Activated naive CD4-positive, alpha-beta T cell treated with anti-CD3 and anti-CD28 coated beads for 36 hours (primary cell): Measurements from ENCODE around the gene GSTO2. TPM values are rescaled to one million over a fixed set of nuclear protein-coding genes. Genes with fewer than 3 reads are reported as not detected.
A peak's percentile ranks its signal among the peaks of the same experiment; 100 is the strongest.

Experiments
- CTCF ChIA-PET: fragments of 350-600 bp; sonication (Branson Sonifier 250); formaldehyde crosslinking; loops from one replicate; lab custom pipeline; 2021; ENCODE audit warnings: antibody characterized with exemption; lab: Charles Lee
- DNase-seq: peaks from one replicate; pipeline ENCODE4 v3.0.0-alpha.2; 2020
- H3K27ac Mint-ChIP-seq: one replicate; pipeline ENCODE4 v1.8.0; 2021; ENCODE audit warnings: mild to moderate bottlenecking, mixed read lengths
- H3K27me3 Mint-ChIP-seq: one replicate; pipeline ENCODE4 v1.8.0; 2021; ENCODE audit warnings: low read depth, mixed read lengths
- H3K36me3 Mint-ChIP-seq: one replicate; pipeline ENCODE4 v1.8.0; 2021; ENCODE audit warnings: low read depth, mixed read lengths
- H3K4me1 Mint-ChIP-seq: one replicate; pipeline ENCODE4 v1.8.0; 2021; ENCODE audit warnings: low read depth, mixed read lengths
- H3K4me3 Mint-ChIP-seq: one replicate; pipeline ENCODE4 v1.8.0; 2021; ENCODE audit warnings: mild to moderate bottlenecking, moderate library complexity, mixed read lengths
- H3K9me3 Mint-ChIP-seq: one replicate; pipeline ENCODE4 v1.8.0; 2021; ENCODE audit warnings: mixed read lengths
- intact Hi-C: fragments of 100-400 bp; cut with micrococcal nuclease; formaldehyde crosslinking; loops from one replicate; pipeline ENCODE4 v1.15.1; 2023
- total RNA-seq, 2 experiments: library from RNA; stranded (reverse); gene quantifications; one replicate each; pipeline ENCODE4 v1.2.3, GENCODE V29; 2021

The GSTO2 gene
- total RNA-seq, 2 experiments from 2014 or later, result 3.0 to 3.6 TPM

DNA sequence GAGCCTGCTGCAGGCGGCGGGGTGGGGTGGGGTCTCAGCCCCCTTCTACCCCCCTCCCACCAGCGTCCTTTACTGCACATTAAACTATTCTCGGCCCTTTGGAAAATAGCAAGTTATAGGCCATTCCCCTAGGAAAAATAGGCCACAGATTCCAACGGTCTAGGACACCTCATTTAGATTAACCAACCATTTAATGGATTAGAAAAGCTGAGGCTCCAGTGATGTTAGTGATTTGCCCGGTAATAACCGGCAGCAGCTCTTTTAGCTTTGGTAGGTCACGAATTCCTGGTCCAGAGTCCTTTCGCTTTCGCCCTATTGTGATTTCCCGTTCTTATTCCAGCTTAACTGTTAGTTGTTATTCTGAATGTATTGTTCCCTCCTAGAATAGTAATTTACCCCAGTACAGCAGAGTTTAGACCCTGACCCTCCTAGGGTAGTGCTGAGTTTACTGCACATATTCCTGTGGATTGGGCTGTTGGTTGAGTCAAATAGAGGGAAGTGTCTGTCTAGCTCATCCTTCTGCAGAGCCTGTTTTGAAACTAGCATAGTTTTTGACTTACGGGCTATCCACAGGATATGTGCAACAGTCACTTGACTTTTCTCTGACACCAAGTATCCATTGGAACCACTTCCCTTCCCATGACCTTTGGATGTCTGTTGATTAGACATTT lies 13.5 kb upstream of the GSTO2 start:
- Mint-ChIP-seq H3K9me3 (no peaks in the 10 kb centered on the region), H3K27me3 (no peaks in the 10 kb centered on the region), H3K4me1 (peaks cover 59% of the 10 kb centered on the region), H3K27ac (peak overlapping the region; percentile 99), H3K4me3 (peak overlapping the region; percentile 99), H3K36me3 (peaks cover 40% of the 10 kb centered on the region)
- intact Hi-C loops, result loop anchor here (1.0 kb wide), 2 partner anchors 8 to 13 kb away; no protein-coding TSS in a partner anchor
- DNase-seq, result peak; percentile 53
- CTCF ChIA-PET, result interaction anchor here (1.7 to 5.0 kb wide), 6 partner anchors 8 to 354 kb away, joined by 4 to 39 read pairs (median 6); partner anchors contain the start of gene SFR1

DNA sequence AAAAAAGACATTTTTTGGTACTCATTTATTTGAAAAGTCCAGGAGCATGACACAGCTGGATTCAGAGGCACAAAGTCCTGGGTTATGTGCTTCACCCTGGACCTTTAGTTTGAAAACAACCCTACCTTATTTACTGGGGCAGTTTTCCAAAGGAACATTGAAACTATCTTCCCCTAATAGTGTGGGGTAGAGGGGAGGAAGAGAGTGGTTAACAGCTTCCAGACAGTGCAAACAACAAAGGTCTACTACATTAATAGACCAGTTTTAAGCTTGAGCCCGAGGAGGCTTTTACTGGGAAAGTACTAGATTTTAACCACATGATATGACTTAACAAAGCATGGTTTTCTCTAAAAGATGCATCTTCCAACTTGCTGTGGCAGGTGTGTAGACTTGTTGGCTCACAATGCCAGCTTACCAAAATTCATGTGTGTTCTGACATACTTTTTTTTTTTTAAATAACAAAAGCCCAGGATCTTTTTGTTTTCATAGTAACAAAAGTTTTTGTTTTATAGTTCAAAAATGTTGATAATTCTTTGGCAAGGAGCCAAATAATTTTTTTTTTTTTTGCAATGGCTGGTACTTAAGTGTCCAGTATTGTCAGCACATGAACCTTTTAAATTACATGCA lies 12.5 kb upstream of the GSTO2 start:
- intact Hi-C loops, result no loop called here
- H3K36me3 Mint-ChIP-seq, result peaks cover 49% of the 10 kb centered on the region
- H3K27ac Mint-ChIP-seq, result peak overlapping the region; percentile 99
- CTCF ChIA-PET, result interaction anchor here (0.6 to 5.0 kb wide), 8 partner anchors 10 to 359 kb away, joined by 3 to 39 read pairs (median 5); partner anchors contain the start of gene SFR1
- peaks cover 69% of the 10 kb centered on the region for H3K4me1 Mint-ChIP-seq
- H3K4me3 Mint-ChIP-seq, result peak overlapping the region; percentile 99
- no peak for DNase-seq
- H3K27me3 Mint-ChIP-seq, result no peaks in the 10 kb centered on the region
- no peaks in the 10 kb centered on the region for H3K9me3 Mint-ChIP-seq

- no peak for DNase-seq
- CTCF ChIA-PET, result interaction anchor here (0.7 to 5.0 kb wide), 3 partner anchors 18 to 95 kb away, joined by 3 to 39 read pairs (median 5); no protein-coding TSS in a partner anchor
- Mint-ChIP-seq H3K9me3 (no peaks in the 10 kb centered on the region), H3K4me1 (peaks cover 77% of the 10 kb centered on the region), H3K27me3 (no peaks in the 10 kb centered on the region), H3K4me3 (peak overlapping the region; percentile 17), H3K36me3 (peaks cover 56% of the 10 kb centered on the region), H3K27ac (peak overlapping the region; percentile 75)
- intact Hi-C loops, result no loop called here
Observed at GRCh38 chr10:104257235-104257634, 11.7 kb upstream of the GSTO2 start.

GRCh38 chr10:104258209-104258608 lies 10.8 kb upstream of the GSTO2 start:
- Mint-ChIP-seq H3K4me1 (peaks cover 77% of the 10 kb centered on the region), H3K27ac (peak overlapping the region; percentile 32), H3K27me3 (no peaks in the 10 kb centered on the region), H3K36me3 (peaks cover 60% of the 10 kb centered on the region), H3K4me3 (no peak overlapping the region), H3K9me3 (no peaks in the 10 kb centered on the region)
- CTCF ChIA-PET, result interaction anchor here (0.6 to 6.2 kb wide), 2 partner anchors 16 to 352 kb away, joined by 3 to 33 read pairs; no protein-coding TSS in a partner anchor
- no peak for DNase-seq
- intact Hi-C loops, result no loop called here

GRCh38 chr10:104259456-104259855 lies 9.5 kb upstream of the GSTO2 start:
- Mint-ChIP-seq H3K27me3 (no peaks in the 10 kb centered on the region), H3K4me3 (peak overlapping the region; percentile 2), H3K27ac (peak overlapping the region; percentile 96), H3K9me3 (no peaks in the 10 kb centered on the region), H3K4me1 (peaks cover 77% of the 10 kb centered on the region), H3K36me3 (peaks cover 70% of the 10 kb centered on the region)
- intact Hi-C loops, result no loop called here
- no peak for DNase-seq
- CTCF ChIA-PET, result interaction anchor here (6.2 kb wide), 1 partner anchor 15 kb away, joined by 33 read pairs; no protein-coding TSS in a partner anchor

DNA sequence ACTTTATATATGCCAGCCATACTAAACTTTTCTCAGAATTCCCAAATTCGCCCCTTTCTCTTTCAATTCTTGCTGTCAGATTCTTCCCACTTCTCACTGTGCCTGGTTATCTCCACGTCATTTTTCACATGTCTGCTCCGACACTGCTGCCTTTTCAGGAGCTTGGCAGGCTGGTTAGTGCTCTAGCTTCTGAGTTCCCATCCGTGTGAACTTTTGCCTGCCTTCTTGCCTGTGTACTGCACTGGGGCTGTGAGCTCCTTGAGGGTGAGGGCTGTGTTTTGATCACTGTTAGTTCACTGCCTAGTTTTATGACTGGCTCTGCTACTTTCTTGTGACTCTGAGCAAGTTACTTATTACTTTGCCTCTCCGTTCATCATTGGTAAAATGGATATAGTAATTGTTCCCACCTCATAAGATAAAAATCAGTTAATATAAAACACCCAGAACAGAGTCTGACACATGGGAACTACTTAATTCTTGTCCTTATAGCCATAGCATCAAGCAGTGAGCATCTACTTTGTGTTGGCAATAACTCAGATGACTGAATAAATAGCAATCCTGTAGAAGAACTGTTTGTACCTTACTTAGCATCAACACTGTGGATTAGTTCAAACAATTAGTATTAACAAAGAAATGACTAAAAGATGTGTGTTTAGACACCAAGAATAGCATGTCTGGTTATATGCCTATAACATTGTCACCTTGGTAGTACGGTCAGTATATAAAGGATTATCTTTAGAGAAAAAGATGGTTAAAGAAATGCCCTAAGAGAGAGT lies 8.8 kb upstream of the GSTO2 start:
- Mint-ChIP-seq H3K27me3 (no peaks in the 10 kb centered on the region), H3K4me3 (peak overlapping the region; percentile 55), H3K36me3 (peaks cover 71% of the 10 kb centered on the region), H3K9me3 (no peaks in the 10 kb centered on the region), H3K4me1 (peaks cover 80% of the 10 kb centered on the region), H3K27ac (peak overlapping the region; percentile 96)
- CTCF ChIA-PET, result interaction anchor here (0.9 to 6.2 kb wide), 3 partner anchors 14 to 91 kb away, joined by 3 to 33 read pairs (median 3); no protein-coding TSS in a partner anchor
- intact Hi-C loops, result loop anchor here (1.0 kb wide), 2 partner anchors 8 to 28 kb away; partner anchors contain the start of gene CFAP43
- DNase-seq, result no peak

DNA sequence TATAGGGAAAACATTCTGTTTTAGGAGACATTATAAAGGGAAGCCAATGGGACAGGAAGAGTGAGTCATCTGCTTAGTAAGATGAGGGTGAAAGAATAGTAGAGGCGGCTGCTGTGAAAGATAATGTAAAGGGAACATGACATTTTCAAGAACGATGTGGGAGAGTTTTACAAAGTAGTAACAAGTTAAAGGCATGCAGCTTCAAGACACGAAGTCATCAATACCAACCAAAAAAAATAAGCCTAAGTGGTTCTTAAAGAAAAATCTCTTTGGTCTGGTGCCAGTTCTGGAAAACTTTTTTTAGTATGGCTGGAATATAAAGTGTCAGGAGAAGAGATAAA lies 8.2 kb upstream of the GSTO2 start:
- CTCF ChIA-PET, result interaction anchor here (0.9 to 6.2 kb wide), 3 partner anchors 14 to 91 kb away, joined by 3 to 33 read pairs (median 3); no protein-coding TSS in a partner anchor
- intact Hi-C loops, result loop anchor here (1.0 kb wide), 2 partner anchors 8 to 28 kb away; partner anchors contain the start of gene CFAP43
- peak overlapping the region; percentile 96 for H3K27ac Mint-ChIP-seq
- peaks cover 71% of the 10 kb centered on the region for H3K36me3 Mint-ChIP-seq
- no peaks in the 10 kb centered on the region for H3K9me3 Mint-ChIP-seq
- DNase-seq, result no peak
- H3K27me3 Mint-ChIP-seq, result no peaks in the 10 kb centered on the region
- peak overlapping the region; percentile 55 for H3K4me3 Mint-ChIP-seq
- H3K4me1 Mint-ChIP-seq, result peaks cover 85% of the 10 kb centered on the region

DNA sequence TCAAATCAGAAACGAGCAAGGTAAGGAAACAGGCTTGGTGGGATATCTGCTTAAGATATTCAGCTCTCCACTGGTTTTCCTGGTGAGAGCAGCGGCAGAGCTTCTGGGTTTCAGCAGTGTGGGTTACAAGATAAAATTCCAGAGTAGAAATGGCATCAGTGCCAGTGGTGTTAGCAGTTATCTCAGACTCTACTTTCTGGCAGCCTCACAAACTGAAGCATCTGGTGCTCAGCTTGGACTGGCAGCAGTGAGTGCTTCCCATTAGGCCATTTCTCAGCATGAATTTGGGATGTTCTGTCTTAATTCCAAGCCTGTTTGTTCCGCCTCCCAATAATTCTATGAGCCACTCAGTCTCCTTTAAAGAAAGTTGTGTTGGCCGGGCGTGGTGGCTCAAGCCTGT lies 6.9 kb upstream of the GSTO2 start:
- peak overlapping the region; percentile 38 for H3K4me3 Mint-ChIP-seq
- DNase-seq, result no peak
- H3K36me3 Mint-ChIP-seq, result peaks cover 76% of the 10 kb centered on the region
- H3K27me3 Mint-ChIP-seq, result no peaks in the 10 kb centered on the region
- H3K27ac Mint-ChIP-seq, result peak overlapping the region; percentile 96
- CTCF ChIA-PET, result interaction anchor here (0.7 to 6.2 kb wide), 4 partner anchors 12 to 132 kb away, joined by 3 to 33 read pairs (median 4); no protein-coding TSS in a partner anchor
- peaks cover 84% of the 10 kb centered on the region for H3K4me1 Mint-ChIP-seq
- H3K9me3 Mint-ChIP-seq, result no peaks in the 10 kb centered on the region
- intact Hi-C loops, result no loop called here

GRCh38 chr10:104264783-104265182 lies 4.2 kb upstream of the GSTO2 start:
- intact Hi-C loops, result loop anchor here (5.0 kb wide), 1 partner anchor 282 kb away; no protein-coding TSS in a partner anchor
- Mint-ChIP-seq H3K4me1 (peaks cover 75% of the 10 kb centered on the region), H3K4me3 (no peak overlapping the region), H3K27me3 (no peaks in the 10 kb centered on the region), H3K9me3 (no peaks in the 10 kb centered on the region), H3K36me3 (peaks cover 70% of the 10 kb centered on the region), H3K27ac (peak overlapping the region; percentile 85)
- CTCF ChIA-PET, result interaction anchor here (1.8 to 2.0 kb wide), 2 partner anchors 9 to 375 kb away, joined by 5 to 7 read pairs; no protein-coding TSS in a partner anchor
- no peak for DNase-seq

DNA sequence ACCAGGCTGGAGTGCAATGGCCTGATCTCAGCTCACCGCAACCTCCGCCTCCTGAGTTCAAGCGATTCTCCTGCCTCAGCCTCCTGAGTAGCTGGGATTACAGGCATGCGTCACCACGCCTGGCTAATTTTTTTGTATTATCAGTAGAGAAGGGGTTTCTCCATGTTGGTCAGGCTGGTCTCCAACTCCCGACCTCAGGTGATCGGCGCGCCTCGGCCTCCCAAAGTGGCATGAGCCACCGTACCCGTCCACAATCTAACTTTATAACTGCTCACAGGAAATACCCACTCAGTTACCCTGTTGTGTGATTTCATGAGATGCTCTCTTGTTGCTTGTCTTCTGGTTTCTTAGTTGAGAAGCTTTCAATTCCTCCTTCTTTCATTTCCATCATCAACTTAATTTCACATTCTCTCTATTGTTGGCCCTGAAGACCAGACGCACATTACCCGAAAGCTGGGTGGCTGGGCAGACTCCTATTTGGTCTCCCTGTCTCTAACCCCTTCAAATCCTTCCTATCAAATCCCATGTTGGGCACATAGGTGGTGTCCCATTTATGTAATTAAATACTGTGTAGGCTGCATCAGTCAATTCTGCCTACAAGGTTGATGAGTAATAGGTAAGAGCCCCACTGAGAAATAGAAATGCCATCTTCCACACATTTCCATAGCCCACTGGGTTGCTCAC lies 1.1 kb upstream of the GSTO2 start:
- CTCF ChIA-PET, result interaction anchor here (1.4 kb wide), 1 partner anchor 13 kb away, joined by 6 read pairs; the partner anchor contains the start of gene GSTO1
- peak overlapping the region; percentile 99 for H3K27ac Mint-ChIP-seq
- intact Hi-C loops, result loop anchor here (1.0 to 5.0 kb wide), 9 partner anchors 8 to 359 kb away; no protein-coding TSS in a partner anchor
- H3K4me3 Mint-ChIP-seq, result peak overlapping the region; percentile 84
- H3K9me3 Mint-ChIP-seq, result no peaks in the 10 kb centered on the region
- DNase-seq, result peak; percentile 65
- H3K27me3 Mint-ChIP-seq, result no peaks in the 10 kb centered on the region
- H3K4me1 Mint-ChIP-seq, result peaks cover 48% of the 10 kb centered on the region
- H3K36me3 Mint-ChIP-seq, result peaks cover 45% of the 10 kb centered on the region

GRCh38 chr10:104268405-104268712 lies 625 bp upstream of the GSTO2 start:
- peaks cover 46% of the 10 kb centered on the region for H3K4me1 Mint-ChIP-seq
- H3K4me3 Mint-ChIP-seq, result peak overlapping the region; percentile 84
- peaks cover 44% of the 10 kb centered on the region for H3K36me3 Mint-ChIP-seq

More at GRCh38 chr10:104268405-104268712, 625 bp upstream of the GSTO2 start:
- intact Hi-C loops, result loop anchor here (1.0 to 5.0 kb wide), 9 partner anchors 8 to 360 kb away; no protein-coding TSS in a partner anchor
- CTCF ChIA-PET, result no interaction called here
- Mint-ChIP-seq H3K27ac (peak overlapping the region; percentile 99), H3K27me3 (no peaks in the 10 kb centered on the region), H3K9me3 (no peaks in the 10 kb centered on the region)
- DNase-seq, result no peak
